Fibroblast of skin of abdomen (primary cell): ENCODE measurements around the gene GFOD1.
A peak's percentile ranks its signal among the peaks of the same experiment; 100 is the strongest.
"Not testable (repeated sequence)": the region's sequence is repeated elsewhere in the genome, so short reads cannot be mapped to it uniquely, and the experiment has no call there.

Source experiments
- DNase-seq: peaks from one replicate; pipeline ENCODE4 v3.0.0-alpha.2; 2013

GFOD1 gene

DNA sequence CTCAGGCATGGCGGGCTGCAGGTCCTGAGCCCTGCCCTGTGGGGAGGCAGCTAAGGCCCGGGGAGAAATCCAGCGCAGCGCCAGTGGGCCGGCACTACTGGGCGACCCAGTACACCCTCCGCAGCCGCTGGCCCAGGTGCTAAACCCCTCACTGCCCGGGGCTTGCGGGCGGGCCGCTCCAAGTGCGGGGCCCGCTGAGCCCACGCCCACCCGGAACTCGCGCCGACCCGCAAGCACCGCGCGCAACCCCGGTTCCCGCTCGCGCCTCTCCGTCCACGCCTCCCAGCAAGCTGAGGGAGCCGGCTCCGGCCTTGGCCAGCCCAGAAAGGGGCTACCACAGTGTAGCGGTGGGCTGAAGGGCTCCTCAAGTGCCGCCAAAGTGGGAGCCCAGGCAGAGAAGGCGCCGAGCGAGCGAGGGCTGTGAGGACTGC is 23.8 kb upstream of the GFOD1 start:
- not testable (repeated sequence) for DNase-seq

DNA sequence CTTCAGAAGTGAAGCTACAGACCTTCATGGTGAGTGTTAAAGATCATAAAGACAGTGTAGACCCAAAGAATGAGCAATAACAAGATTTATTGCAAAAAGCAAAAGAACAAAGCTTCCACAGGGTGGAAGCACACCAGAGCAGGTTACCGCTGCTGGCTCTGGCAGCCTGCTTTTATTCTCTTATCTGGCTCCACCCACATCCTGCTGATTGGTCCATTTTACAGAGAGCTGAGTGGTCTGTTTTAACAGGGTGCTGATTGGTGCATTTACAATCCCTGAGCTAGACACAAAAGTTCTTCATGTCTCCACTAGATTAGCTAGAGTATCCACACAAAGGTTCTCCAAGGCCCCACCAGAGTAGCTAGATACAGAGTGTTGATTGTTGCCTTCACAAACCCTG is 23.0 kb upstream of the GFOD1 start:
- DNase-seq = not testable (repeated sequence)

- DNase-seq = peak; percentile 80
Measured at GRCh38 chr6:13508711-13509705, 21.6 kb upstream of the GFOD1 start.

- DNase-seq = no peak
Measured at GRCh38 chr6:13507306-13507860, 20.0 kb upstream of the GFOD1 start.

DNA sequence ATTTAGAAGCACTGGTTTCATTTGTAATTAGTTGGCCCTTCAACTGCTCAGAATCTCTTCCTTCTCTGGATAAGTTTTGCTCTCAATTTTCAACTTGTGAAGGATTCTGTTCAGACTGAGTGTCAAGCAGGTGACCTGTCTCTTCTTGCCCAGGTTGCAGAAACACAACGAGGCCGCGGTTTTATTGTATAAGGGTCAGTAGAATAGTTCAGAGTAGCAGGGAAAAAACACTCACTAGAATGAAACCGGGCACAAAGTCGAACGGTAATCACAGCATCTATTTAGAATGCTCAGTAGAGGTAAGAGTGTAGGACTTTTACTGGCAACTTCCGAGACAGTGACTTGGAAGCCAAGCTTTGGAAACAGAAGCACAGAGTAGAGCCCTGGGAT is 17.9 kb upstream of the GFOD1 start:
- no peak for DNase-seq

- DNase-seq = no peak
Measured at GRCh38 chr6:13504611-13505344, 17.4 kb upstream of the GFOD1 start.

- no peak for DNase-seq
Measured at GRCh38 chr6:13500915-13501314, 13.5 kb upstream of the GFOD1 start.

- DNase-seq = no peak
Measured at GRCh38 chr6:13500264-13500663, 12.9 kb upstream of the GFOD1 start.

DNA sequence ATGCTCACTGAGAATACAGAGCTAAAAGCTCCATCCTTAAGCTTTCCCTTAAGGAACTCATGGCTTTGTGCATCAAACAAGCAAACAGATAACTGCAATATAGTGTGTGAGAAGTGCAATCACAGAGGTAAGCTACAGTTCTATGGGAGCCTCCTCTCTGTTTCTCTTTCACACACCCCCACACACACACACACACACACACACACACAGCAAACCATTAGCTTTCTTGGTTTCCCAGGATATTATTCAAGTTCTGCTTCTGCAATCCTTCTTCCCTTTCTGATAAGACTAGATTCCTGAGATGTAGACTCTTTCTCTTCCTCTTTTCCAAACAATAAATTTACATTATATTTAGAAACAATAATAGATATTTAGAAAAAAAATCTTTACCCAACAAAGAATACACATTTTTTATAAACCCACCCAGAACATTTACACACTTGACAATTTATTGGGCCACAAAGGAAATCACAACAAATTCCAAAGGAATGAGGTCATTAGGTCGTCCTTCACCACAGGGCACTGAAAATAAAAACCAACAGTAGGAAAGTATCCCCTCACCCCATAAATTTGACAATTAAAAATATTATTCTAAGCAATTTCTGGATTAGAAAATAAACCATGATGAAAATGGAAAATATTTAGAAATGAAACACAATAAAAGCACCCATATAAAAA is 9.3 kb upstream of the GFOD1 start:
- DNase-seq = no peak

DNA sequence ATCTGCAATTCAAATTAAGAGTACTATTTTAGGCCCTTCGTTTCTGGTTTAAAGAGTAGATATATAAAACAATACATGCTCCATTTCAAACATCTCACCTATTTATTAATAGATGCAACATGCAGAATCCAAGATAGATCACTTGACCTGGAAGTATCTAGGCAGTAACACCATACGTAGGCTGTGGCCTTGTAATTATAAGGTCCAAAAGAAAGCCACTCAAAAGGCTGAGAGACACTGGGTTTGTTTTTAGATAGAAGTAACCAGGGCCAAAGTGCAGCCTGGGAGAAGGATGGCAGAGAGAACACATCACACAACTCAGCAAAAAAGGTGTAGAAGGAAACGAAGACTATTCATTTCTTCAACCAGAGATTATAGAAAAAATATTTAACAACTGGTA is 8.4 kb upstream of the GFOD1 start:
- no peak for DNase-seq

- no peak for DNase-seq
Measured at GRCh38 chr6:13495112-13495776, 7.8 kb upstream of the GFOD1 start.

GRCh38 chr6:13494137-13494536 is 6.7 kb upstream of the GFOD1 start:
- DNase-seq = peak; percentile 13

- DNase-seq = no peak
Measured at GRCh38 chr6:13493147-13493546, 5.7 kb upstream of the GFOD1 start.

- DNase-seq = no peak
Measured at GRCh38 chr6:13492357-13492756, 5.0 kb upstream of the GFOD1 start.

DNA sequence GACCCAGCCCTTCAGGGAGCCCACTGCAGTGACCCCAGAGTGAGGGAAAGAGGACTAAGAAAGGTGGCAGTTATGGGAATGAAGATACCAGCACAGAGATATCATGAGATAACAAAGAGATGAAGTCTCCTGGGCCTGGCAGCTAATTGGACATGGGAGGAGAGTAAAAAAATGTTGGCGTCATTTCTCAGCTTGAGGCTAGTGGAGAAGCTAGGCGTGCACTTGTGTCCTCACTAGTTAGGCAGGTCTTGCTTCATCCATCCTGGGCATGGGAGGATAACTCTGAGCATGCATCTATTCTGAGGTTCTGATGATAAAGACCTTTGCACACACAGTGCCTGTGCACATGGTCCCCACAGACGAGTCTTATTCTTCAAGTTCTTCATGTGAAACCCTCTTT is 4.1 kb upstream of the GFOD1 start:
- no peak for DNase-seq

DNA sequence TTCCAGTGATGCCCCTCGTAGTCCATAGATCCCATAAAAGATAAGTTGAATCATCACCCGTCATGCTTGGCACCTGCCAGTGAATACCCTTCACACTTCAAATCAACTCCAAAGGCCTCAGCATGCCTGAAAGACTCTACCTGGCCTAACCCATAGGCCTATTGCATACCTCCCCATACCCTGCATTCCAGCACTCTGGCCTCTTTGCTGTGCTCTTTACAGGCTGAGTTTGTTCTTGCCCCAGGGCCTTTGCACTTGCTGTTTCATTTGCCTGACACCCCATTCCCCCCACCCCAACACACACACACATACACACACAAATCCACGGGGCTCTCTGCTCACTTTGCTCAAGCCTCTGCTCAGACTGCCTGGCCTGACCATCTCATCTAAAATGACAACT is 3.0 kb upstream of the GFOD1 start:
- DNase-seq = no peak

DNA sequence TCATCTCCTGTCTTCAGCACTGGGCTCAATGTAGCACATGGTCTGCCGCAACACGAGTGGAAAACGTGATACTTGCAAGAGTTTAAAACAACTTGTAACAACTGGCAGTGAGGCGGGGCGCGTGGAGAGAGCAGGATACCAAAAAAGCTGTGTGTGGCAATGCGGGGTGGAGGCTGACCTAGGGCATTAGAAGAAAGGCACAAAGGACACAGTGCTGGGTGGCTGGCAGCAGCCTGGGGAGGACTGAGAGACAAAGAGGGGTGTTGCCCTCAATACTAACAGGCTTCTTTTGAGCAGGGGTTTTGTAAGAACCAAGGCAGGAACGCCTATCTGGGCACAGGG is 1.5 kb upstream of the GFOD1 start:
- no peak for DNase-seq

DNA sequence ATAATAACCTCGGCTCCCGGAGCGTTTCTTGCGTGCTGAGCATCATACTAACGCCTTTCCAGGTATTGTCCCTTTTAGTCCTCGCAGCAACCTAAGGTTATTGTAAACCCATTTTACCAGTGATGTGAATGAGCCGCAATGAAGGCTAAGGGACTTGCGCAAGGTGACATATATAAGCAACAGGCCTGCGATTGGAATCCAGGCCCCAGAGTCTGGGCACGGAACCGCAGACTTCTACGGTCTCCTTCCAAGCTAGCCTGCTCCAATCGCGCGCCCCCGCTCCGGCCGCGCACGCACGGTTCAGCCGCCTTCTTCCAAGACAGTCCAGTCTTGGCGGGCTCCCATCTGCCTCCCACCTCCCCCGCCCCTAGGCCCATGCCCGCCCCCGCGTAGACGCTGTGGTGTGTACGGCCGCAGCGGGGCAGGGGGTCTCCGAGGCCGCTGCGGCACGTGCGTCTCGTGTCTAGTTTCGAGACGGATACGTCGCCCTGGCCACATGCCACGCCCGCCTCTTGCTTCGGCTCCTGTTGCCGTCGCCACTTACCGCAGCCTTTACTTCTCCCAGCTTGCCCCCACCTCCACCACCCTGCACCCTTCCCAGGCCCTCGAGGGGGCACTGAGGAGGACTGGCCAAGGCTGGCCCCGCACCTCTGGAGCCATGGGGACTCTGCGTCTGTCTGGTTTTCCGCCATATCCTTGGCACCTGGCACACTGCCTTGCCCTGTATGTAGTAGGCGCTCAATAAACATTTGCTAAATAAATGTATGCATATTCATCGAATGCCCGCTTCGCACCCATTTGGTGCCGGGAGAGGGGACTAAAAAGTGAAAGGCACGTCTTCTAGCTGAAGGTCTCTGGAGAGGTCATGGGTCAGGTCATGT is 855 bp upstream of the GFOD1 start:
- DNase-seq = no peak

- peak; percentile 61 for DNase-seq
Measured at GRCh38 chr6:13486679-13487121, 700 bp downstream of the GFOD1 start.

DNA sequence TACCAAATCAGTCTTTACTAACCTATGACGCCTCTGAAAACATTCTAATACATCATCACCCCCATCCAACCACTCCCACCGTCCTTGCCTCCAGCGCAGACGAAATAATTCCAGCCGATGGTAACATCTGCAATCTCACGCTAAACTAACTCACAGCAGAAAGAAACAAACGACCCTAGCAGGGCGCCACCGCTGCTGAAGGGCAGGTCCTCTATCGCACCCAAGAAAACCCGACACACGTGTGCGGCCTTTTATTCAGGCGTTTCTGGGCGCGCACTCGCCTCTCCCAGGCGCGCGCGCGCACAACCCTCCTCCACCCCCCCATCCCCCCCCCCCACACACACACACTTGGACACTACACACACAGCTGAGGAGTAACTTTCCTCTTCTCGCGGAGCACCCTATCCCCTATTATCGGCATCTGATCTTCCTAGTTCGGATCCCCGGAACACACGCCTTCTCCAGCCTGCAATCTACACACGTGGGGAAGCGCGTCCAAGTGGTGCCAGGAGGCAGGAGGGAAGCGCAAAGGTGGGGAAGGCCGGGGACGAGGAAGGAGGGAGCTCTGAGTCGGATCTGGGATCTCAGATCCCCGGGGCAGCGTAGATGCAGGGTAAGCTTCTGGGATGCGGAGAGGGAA is 1.4 kb downstream of the GFOD1 start:
- no peak for DNase-seq

DNA sequence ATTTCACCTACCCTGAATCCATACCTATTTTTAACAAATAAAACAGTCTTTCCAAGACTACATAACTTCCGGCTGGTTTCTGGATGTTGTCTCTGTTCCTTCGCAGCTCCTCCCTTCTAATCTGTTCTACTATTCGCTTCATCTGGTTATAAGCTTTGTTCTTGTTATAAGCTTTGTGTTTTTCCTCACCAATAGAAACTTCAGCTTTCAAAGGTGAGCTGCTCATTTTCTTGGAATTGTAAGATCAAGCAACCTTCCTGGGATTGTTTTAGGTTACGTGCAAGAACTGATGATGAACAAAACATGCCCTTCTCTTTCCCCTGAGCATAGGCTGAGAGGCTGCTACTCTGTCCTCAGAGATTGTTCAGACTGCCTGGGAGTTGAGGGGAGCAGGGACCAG is 2.1 kb downstream of the GFOD1 start:
- no peak for DNase-seq
